ENCODE measurements around the gene CCNK. TPM values are rescaled to one million over a fixed set of nuclear protein-coding genes. Genes with fewer than 3 reads are reported as not detected.

Gene CCNK
- total RNA-seq, 4 donors from 2014 or later = 21.1 to 26.8 (median 25.1) TPM

GRCh38 chr14:99543370-99543769 is 62.2 kb downstream of the CCNK start:
- no peak for TF ChIP-seq CTCF (IDR thresholded peaks at IDR 0.05; ENCODE audit: low read depth)

- no peak for TF ChIP-seq CTCF (IDR thresholded peaks at IDR 0.05; ENCODE audit: low read depth)
Observed at GRCh38 chr14:99543985-99544384, 62.8 kb downstream of the CCNK start.

GRCh38 chr14:99544991-99545390 is 63.8 kb downstream of the CCNK start:
- TF ChIP-seq CTCF (IDR thresholded peaks at IDR 0.05; ENCODE audit: low read depth) = no peak

GRCh38 chr14:99545586-99545985 is 64.4 kb downstream of the CCNK start:
- no peak for TF ChIP-seq CTCF (IDR thresholded peaks at IDR 0.05; ENCODE audit: low read depth)

- TF ChIP-seq CTCF (IDR thresholded peaks at IDR 0.05; ENCODE audit: low read depth) = no peak
Observed at GRCh38 chr14:99546234-99546879, 65.1 kb downstream of the CCNK start.

- no peak for TF ChIP-seq CTCF (IDR thresholded peaks at IDR 0.05; ENCODE audit: low read depth)
Observed at GRCh38 chr14:99548255-99548654, 67.0 kb downstream of the CCNK start.

GRCh38 chr14:99548871-99549515 is 67.8 kb downstream of the CCNK start:
- no peak for TF ChIP-seq CTCF (IDR thresholded peaks at IDR 0.05; ENCODE audit: low read depth)

All from subcutaneous adipose tissue (tissue), 4 donors.